Measurements from ENCODE around the gene TAB3. TPM values are rescaled to one million over a fixed set of nuclear protein-coding genes. Genes with fewer than 3 reads are reported as not detected.

The TAB3 gene
- total and polyA plus RNA-seq, 2 of the 4 experiments (the other 2 are of a cell fraction) = 4.7 to 6.4 TPM

DNA sequence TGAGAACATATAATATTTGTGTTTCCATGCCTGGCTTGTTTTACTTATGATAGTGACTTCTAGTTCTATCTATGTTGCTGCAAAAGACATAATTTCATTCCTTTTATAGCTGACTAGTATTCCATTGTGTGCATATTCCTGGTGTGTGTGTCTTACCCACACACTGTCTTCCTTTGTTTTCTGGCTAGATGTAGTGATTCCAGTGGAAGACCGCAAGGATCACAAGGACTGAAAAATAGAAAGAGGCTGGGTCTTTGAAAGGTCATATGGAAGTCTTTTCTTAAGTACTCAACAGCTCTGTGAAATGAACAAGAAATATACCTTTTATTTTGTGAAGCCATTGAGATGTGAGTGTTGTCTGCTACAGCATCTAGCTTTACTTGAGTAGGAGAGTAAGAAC lies 29.4 kb upstream of the TAB3 start:
- no peaks in the 10 kb centered on the region for H3K9me3 ChIP-seq (ENCODE audit: control insufficient read depth, insufficient read depth, low read length)
- no peak overlapping the region for H3K56ac ChIP-seq (ENCODE audit: extremely low read depth, insufficient read depth, low read length)
- ChIA-PET POLR2A (ENCODE audit: unreplicated experiment) (no interaction called here), CTCF (interaction anchor here (1.1 kb wide), 1 partner anchor 17 kb away, joined by 3 read pairs; no protein-coding TSS in a partner anchor)
- H2BK5ac ChIP-seq (ENCODE audit: low read depth, low read length, poor library complexity, severe bottlenecking) = no peak overlapping the region
- dilution Hi-C loops (cut with HindIII; ENCODE audit: low sequenced_read_pairs, unreplicated experiment) = no loop called here
- H2BK20ac ChIP-seq (ENCODE audit: low read depth, low read length) = no peak overlapping the region
- no peak overlapping the region for H3K4ac ChIP-seq (ENCODE audit: low read depth, low read length)
- H3K4me3 ChIP-seq (ENCODE audit: insufficient read depth, low read depth, low read length) = no peak overlapping the region
- H3K27me3 ChIP-seq (ENCODE audit: control insufficient read depth, insufficient read depth, low read length) = peaks cover 2% of the 10 kb centered on the region; the same call in 1 of the 2 replicates
- WGBS, 2 experiments (ENCODE audit: extremely low coverage in 2 of 2, insufficient read length in 1 of 2) = no CpG with 5 or more reads among the region's 1 CpG
- H3K27ac ChIP-seq (ENCODE audit: insufficient read depth, low read length) = no peak overlapping the region
- no peak overlapping the region for H2BK120ac ChIP-seq (ENCODE audit: low read depth, low read length)
- no peak overlapping the region for H4K5ac ChIP-seq (ENCODE audit: low read depth, low read length)
- no peak overlapping the region for H3K23ac ChIP-seq (ENCODE audit: low read depth, low read length)
- H4K91ac ChIP-seq (ENCODE audit: insufficient read depth, low read depth, low read length) = no peak overlapping the region
- H4K20me1 ChIP-seq (ENCODE audit: insufficient read depth, low read length) = no peaks in the 10 kb centered on the region
- no peaks in the 10 kb centered on the region for H3K79me1 ChIP-seq (ENCODE audit: low read depth in 1 of 2, low read length in 2 of 2)
- no peak for ATAC-seq (ENCODE audit: low read depth)
- intact Hi-C loops (cut with micrococcal nuclease) = no loop called here
- no peaks in the 10 kb centered on the region for H3K9me1 ChIP-seq (ENCODE audit: insufficient read depth, low read length)
- in situ Hi-C loops (cut with MboI; ENCODE audit: low sequenced_read_pairs) = no loop called here
- no peak for DNase-seq
- H3K4me1 ChIP-seq (ENCODE audit: control insufficient read depth, insufficient read depth, low read length) = no peaks in the 10 kb centered on the region
- H2BK15ac ChIP-seq (ENCODE audit: low read depth, low read length) = no peak overlapping the region
- no peak overlapping the region for H4K8ac ChIP-seq (ENCODE audit: low read depth in 2 of 2, low read length in 2 of 2)
- no peaks in the 10 kb centered on the region for H3K36me3 ChIP-seq (ENCODE audit: control insufficient read depth, insufficient read depth, low read length)
- no TSS peak for BruUV-seq (replicated peaks)
- H2AFZ ChIP-seq (replicated peaks; ENCODE audit: low read length, poor library complexity) = no peak overlapping the region
- no peak overlapping the region for H3K9ac ChIP-seq (ENCODE audit: low read depth, low read length)
- no peak overlapping the region for H3K14ac ChIP-seq (replicated peaks; ENCODE audit: low read depth, low read length)
- no peak overlapping the region for H3K18ac ChIP-seq (ENCODE audit: low read depth, low read length)
- no peak overlapping the region for H3K4me2 ChIP-seq (ENCODE audit: low read depth, low read length)
- H2AK5ac ChIP-seq (ENCODE audit: low read depth, low read length) = no peak overlapping the region
- TF ChIP-seq BHLHE40 (IDR thresholded peaks at IDR 0.05; ENCODE audit: low read depth, low read length) (no peak), SMC3 (IDR thresholded peaks at IDR 0.05; ENCODE audit: low read depth, low read length) (no peak), MAZ (IDR thresholded peaks at IDR 0.05; ENCODE audit: borderline replicate concordance, low read depth, low read length) (no peak), MXI1 (IDR thresholded peaks at IDR 0.05; ENCODE audit: borderline replicate concordance, low read depth, low read length) (no peak), POLR2A (IDR thresholded peaks at IDR 0.05; ENCODE audit: low read depth, low read length) (no peak)
- TF ChIP-seq, protein P1, sequence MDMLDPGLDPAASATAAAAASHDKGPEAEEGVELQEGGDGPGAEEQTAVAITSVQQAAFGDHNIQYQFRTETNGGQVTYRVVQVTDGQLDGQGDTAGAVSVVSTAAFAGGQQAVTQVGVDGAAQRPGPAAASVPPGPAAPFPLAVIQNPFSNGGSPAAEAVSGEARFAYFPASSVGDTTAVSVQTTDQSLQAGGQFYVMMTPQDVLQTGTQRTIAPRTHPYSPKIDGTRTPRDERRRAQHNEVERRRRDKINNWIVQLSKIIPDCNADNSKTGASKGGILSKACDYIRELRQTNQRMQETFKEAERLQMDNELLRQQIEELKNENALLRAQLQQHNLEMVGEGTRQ (IDR thresholded peaks at IDR 0.05; ENCODE audit: low read depth, low read length) = no peak
- no peak overlapping the region for H2AK9ac ChIP-seq (replicated peaks; ENCODE audit: low read depth, low read length, poor library complexity)

Measured in IMR-90 (cell line).